Islet precursor cell (in vitro differentiated cells): ENCODE data around the gene KCTD2.
"Not testable (repeated sequence)": the region's sequence is repeated elsewhere in the genome, so short reads cannot be mapped to it uniquely, and the experiment has no call there.

ENCODE experiments used
- DNase-seq: peaks from one replicate; pipeline ENCODE4 v3.0.0-alpha.2; 2018

Gene KCTD2

GRCh38 chr17:75046407-75047289 lies at the start of gene KCTD2, which contains the start of gene ATP5PD:
Gene KCTD2 (plus strand): TSS chr17:75047225. CDS start chr17:75047251, 26 bp downstream.
Gene ATP5PD (minus strand): TSS chr17:75046969. CDS start chr17:75042650, 4,319 bp downstream.
- DNase-seq: peak; percentile 99

- DNase-seq: peak; percentile 48
These were observed 48.2 kb upstream of the KCTD2 start for GRCh38 chr17:74998783-74999182.

- no peak for DNase-seq
These were observed 47.5 kb upstream of the KCTD2 start for GRCh38 chr17:74999523-74999922.

GRCh38 chr17:75001915-75002843 lies 44.8 kb upstream of the KCTD2 start:
- no peak for DNase-seq

- DNase-seq: no peak
These were observed 43.7 kb upstream of the KCTD2 start for GRCh38 chr17:75003070-75003956.

- no peak for DNase-seq
These were observed 43.1 kb upstream of the KCTD2 start for GRCh38 chr17:75003957-75004355.

- DNase-seq: no peak
These were observed 42.7 kb upstream of the KCTD2 start for GRCh38 chr17:75004371-75004770.

GRCh38 chr17:75005291-75005690 lies 41.7 kb upstream of the KCTD2 start:
- no peak for DNase-seq

- DNase-seq: not testable (repeated sequence)
These were observed 40.9 kb upstream of the KCTD2 start for GRCh38 chr17:75006084-75006483.

GRCh38 chr17:75006653-75007052 lies 40.4 kb upstream of the KCTD2 start:
- no peak for DNase-seq

GRCh38 chr17:75008373-75008772 lies 38.7 kb upstream of the KCTD2 start:
- no peak for DNase-seq

GRCh38 chr17:75009139-75009724 lies 37.8 kb upstream of the KCTD2 start:
- peak; percentile 77 for DNase-seq

GRCh38 chr17:75010683-75011400 lies 36.2 kb upstream of the KCTD2 start:
- peak; percentile 90 for DNase-seq

GRCh38 chr17:75011401-75012095 lies 35.5 kb upstream of the KCTD2 start:
- no peak for DNase-seq

GRCh38 chr17:75012096-75012345 lies 35.0 kb upstream of the KCTD2 start:
- no peak for DNase-seq

GRCh38 chr17:75012346-75013091 lies 34.5 kb upstream of the KCTD2 start, which contains the start of gene MRPL58:
Gene MRPL58 (plus strand): TSS chr17:75012670. CDS start chr17:75012687, 17 bp downstream.
- peak; percentile 95 for DNase-seq

- DNase-seq: no peak
These were observed 33.9 kb upstream of the KCTD2 start for GRCh38 chr17:75013092-75013559.

- DNase-seq: no peak
These were observed 27.9 kb upstream of the KCTD2 start for GRCh38 chr17:75019146-75019545.

- DNase-seq: no peak
These were observed 27.3 kb upstream of the KCTD2 start for GRCh38 chr17:75019710-75020109.
